PC-9 (cell line): ENCODE data around the gene IL1RAP.

ENCODE experiments used
- CTCF ChIP-seq: fragments of 200-600 bp; sonication (generic); conservative IDR thresholded peaks from 2 replicates; pipeline ENCODE4 v1.6.1; 2017; ENCODE audit warnings: mixed run types, antibody characterized with exemption, mild to moderate bottlenecking, moderate library complexity
- EZH2 ChIP-seq: fragments of 200-600 bp; sonication (generic); IDR thresholded peaks from 2 replicates; pipeline ENCODE4 v1.8.0; 2017; ENCODE audit warnings: antibody characterized with exemption, low read depth

- TF ChIP-seq CTCF (no peak), EZH2 (no peak)
Observed at GRCh38 chr3:190579514-190580137, 65.7 kb downstream of the IL1RAP start.
